HG03139 (cell line): ENCODE data around the gene ZSCAN26.
"Not testable (repeated sequence)": the region's sequence is repeated elsewhere in the genome, so short reads cannot be mapped to it uniquely, and the experiment has no call there.

Experiments used
- ATAC-seq: cut with Tn5 transposase; IDR thresholded peaks from one replicate; pipeline ENCODE4 v1.9.1; 2021; ENCODE audit not compliant: unreplicated experiment

The ZSCAN26 gene

DNA sequence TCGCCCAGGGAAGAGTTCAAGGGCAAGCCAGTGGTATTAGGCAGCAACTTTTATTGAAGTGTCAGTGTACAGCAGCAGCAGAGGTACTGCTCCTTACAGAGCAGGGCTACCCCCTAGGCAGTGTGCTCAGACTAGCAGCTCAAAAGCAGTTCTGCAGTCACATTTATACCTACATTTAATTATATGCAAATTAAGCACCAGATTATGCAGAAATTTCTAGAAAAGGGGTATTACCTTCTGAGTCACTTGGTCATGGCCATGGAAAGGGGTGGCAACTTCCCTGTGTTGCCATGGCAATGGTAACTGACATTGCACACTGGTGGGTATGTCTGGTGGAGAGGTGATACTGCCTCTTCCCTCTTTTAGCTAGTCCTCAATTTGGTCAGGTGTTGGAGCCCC is 12.8 kb upstream of the ZSCAN26 start:
- no peak for ATAC-seq

DNA sequence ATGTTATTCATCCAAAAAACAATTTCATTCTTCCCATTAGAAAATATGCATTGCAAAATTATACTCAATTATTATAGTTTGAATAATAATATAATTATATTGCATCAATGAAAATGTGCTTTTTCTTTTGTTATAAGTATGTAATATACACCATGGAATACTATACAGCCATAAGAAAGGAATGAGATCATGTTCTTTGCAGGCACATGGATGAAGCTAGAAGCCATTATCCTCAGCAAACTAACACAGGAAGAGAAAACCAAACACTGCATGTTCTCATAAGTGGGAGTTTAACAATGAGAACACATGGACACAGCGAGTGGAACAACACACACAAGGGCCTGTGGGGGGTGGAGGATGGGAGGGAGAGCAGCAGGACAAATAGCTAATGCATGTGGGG is 9.9 kb upstream of the ZSCAN26 start:
- no peak for ATAC-seq

DNA sequence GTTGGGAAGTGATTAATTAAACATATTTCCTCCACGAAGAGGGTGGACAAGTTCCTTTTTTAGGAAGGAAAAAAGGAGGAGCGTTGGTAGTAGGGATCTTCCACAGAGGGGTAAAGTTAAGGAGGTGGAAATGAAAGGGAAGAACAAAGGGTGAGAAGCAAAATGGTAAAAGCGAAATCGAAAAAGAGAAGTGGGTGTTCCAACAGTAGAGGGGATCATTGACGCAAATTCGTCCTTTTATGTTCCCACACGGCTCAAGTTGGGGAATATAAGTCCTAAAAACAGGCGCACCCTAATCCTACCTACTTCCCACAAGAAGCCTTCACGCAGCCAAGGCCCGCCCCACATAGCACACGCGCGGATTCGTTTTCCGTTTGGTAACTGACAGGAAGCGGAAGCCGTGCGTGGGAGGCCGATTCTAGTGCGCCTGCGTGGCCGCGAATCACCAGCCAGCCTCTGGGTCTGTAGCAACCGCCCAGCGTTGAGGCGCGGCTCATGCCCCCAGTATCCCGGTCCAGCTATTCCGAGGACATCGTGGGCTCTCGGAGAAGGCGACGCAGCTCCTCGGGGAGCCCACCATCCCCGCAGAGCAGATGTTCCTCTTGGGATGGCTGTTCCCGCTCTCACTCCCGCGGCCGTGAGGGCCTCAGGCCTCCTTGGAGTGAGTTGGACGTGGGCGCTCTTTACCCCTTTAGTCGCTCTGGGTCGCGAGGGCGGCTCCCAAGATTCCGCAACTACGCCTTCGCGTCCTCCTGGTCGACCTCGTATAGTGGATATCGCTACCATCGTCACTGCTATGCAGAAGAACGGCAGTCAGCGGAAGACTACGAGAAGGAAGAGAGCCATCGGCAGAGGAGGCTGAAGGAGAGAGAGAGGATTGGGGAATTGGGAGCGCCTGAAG is 7.8 kb upstream of the ZSCAN26 start, which contains the start of gene NKAPL:
Gene NKAPL, plus strand, starts transcription at position 421 of the 901 bp plus-strand sequence. Its CDS starts 75 bp downstream, at position 496.
- no peak for ATAC-seq

DNA sequence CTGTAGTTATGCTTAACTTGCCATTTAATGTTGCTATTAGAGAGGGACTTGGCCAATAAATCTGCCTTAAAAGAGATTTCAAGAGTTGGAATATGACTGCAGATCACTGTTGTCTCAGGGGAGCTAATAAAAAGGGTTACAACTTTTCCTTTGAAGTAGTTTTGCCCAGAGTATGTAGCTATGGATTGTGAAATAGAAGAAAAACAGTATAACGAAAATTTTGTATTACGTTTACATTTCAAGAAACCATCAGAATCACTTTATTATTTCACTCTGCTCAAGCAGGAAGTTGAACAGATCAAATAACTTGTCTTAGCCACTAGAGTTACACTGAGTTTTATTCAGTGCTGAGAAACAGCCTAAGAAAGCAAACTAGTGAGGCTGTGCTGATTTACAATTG is 3.0 kb upstream of the ZSCAN26 start:
- no peak for ATAC-seq

DNA sequence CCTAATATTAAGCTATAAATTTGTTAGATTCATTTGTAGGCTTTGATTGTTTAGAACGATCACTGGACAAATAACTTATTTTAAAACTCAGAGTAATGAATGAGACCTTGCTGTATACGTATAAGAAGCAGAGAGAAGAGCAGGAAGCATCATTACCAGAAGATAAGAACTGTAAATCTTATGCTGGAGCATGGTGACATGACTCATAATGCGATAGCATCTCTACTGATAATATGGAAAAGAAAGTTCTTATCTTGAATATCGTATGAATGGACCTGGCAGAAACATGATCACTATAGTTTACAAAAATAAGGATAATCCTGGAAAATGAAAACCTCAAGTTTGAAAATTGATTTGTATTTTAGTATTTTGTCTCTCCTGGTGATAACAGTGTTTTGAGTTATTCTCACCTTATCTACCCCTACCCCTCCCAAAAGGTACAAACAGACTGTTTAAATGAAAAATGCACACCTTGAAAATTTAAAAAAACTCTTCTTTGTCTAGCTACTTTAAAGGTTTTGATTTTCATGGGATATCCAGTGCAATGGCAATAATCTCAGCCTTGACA is 2.0 kb upstream of the ZSCAN26 start:
- no peak for ATAC-seq

DNA sequence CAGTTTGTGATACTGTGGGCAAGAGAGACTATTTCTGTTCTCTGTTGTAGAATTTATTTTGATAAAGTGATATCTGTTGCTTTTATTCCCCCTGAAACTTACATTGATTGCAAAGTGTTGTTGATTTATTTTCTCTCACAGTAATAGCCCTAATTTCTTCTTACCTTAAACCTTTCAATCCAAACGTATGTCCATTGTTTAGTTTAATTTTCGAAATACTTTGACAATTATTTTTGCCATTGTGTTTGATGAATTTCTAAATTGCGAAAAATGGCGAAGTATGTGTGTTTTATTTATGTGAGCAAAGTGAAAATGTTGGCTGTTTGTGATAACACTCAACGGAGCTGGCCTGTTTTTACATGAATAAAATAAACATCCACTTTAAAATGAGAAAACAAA is 381 bp upstream of the ZSCAN26 start:
- ATAC-seq: no peak

DNA sequence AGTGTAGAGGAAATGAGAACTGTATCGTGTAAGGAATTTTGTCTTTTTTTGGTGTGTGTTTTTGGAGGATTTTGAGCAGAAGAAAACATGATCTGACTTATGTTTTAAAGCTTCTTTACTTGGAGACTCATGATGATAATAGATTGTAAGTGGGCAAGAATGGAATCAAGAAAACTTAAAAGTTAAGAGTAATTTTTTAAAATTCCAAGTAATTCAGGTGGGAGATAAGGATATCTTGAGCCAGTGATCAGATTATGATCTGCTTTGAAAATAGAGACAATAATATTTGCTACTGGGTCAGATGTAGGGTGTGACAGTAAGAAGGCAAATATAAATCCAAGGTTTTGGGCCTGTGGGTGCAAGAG is 734 bp downstream of the ZSCAN26 start:
- no peak for ATAC-seq

DNA sequence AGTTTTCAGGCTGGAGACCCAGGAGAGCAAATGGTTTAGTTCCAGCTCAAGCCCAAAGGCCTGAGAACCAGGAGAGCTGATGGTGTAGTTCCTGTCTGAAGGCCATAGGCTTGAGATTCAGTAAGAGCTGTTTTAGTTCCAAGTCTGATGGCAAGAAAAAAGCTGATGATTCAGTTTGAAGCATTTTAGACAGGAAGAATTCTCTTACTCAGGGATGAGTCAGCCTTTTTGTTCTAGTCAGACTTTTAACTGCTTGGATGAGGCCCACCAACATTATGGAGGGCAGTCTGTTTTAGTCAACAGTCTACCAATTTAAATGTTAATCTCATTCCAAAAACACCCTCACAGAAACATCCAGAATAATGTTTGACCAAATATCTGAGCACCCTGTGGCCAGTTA is 2.5 kb downstream of the ZSCAN26 start:
- ATAC-seq: no peak

DNA sequence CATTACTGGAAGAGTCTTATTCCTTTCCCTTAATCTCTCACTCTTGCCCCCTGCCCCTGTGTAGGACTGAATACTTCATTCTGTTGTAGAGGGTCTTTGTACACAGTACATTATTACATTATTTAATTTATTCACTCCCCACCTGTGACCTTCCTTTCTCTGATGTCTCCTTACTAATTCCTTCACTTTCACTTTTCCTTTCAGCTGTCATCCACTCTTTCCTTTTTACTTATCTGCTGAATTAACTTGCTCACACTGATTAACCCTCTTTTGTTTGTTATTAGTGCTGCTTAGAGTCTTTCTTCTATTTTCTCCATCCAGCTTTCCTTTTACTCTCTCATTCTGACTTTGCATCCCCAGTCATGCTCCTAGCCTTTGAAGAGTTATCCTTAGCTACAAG is 7.9 kb downstream of the ZSCAN26 start:
- no peak for ATAC-seq

DNA sequence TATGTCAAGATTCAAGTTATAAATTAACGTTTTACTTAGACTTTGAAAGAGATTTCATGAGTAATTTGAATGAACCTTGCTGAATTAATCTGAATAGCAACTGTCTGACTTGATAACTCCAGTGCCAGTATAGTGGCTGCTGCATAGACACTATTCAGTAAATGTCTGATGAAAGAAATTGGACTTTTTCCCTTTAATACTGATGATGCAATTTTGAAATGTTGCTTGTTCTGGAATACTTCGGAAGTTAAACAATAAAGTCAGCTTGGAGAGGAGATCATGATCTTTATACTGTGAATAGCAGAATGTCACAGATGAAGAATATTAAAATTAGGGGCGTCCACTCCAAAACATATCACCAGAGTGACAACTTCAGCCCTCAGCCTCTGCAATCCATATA is 10.8 kb downstream of the ZSCAN26 start:
- no peak for ATAC-seq

DNA sequence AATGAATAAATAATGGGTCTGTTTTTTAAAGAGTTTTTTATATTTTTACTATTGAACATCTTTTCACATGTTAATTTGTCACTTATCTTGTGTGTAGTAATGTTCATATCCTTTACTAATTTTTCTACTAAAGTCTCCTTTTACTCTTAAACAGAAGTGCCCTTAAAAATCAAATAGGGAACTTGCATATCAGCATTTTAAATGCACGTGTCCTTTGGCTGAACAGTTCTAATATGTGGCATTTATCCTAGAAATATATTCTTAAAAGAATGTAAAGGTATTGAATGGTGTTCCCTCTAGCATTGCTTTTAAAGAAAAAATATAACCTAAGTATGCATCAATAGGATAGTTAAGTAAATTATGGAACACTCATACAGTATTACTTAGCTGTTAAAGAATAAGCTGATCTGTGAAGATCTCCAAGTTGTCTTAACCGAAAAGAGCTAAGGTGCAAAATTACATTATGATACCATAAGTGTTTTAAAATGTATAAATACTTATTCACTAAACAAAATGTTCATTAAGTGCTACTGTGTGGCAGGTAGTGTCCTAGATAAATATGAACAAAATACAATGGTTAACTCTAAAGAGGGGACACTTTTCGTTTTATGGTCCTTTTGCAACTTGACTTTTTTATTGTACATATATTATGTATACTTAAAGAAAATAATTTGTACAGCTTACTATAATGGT is 13.8 kb downstream of the ZSCAN26 start:
- no peak for ATAC-seq

DNA sequence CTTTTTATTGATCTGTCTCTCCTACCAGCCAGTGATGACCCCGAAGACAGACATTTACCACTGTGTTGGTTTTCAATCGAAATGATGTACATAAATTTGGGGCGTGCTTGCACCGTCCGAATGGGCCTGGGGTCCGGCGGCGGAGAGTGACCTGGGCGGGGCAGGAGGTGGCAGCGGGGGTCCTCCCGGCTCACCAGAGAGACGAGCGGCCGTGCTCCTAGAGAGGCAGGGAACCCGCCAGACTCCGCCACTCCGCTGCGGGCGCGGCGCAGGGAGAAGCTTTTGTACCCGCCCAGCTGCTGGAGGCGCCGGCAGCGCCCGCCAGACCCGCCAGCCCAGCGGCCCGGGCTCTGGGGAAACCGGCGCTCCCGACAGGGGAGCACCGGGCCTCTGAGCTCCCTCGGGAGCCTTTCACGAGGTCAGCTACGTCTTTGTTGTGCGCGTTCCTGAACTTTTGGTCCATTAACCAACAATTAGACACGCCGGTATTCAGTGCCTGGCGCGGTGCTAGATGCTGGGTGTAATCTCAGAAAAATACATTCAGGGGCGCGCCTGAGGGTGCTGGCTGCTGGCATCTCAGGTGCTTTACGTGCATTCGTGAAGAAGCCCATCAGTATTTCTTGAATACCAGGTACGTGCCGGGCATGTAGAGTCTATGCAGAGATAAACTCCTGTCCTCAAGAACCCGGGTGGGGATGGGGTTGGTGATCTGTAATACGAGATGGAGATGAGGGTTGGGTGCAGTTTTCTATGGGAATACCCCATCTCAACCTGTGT is 14.5 kb downstream of the ZSCAN26 start, which contains the start of gene PGBD1:
Gene PGBD1, plus strand, starts transcription at position 285 of the 777 bp plus-strand sequence. CDS start 2,242 bp downstream, outside the sequence.
- ATAC-seq: peak; percentile 63

DNA sequence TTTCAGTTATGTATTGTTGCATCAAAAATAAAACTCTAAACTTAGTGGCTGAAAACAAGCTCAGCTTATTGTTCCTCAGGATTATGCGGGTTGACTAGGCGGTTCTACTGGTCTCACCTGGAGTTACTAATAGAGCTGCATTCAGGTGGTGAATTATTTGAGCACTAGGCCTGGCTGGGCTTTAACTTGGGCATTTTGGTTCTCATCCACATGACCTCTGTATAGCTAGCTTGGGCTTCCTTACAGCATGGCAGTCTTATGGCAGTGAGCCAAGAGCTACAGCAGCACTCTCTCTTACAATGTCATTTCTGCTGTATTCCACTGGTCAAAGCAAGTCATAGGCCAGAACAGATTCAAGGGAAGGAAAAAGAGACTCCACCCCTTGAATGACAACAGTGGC is 16.0 kb downstream of the ZSCAN26 start:
- ATAC-seq: no peak

DNA sequence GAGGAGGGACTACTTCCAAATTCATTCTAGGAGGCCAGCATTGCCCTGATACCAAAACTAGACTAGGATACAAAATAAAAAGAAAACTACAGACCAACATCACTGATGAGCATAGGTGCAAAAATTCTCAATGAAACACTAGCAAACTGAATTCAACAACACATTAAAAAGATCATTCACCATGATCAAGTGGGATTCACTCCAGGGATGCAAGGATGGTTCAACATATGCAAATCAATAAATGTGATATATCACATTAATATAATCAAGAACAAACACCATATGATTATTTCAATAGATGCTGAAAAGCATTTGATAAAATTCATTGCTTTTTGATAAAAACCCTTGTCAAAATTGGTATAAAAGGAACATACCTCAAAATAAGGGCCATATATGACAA is 24.6 kb downstream of the ZSCAN26 start:
- no peak for ATAC-seq

DNA sequence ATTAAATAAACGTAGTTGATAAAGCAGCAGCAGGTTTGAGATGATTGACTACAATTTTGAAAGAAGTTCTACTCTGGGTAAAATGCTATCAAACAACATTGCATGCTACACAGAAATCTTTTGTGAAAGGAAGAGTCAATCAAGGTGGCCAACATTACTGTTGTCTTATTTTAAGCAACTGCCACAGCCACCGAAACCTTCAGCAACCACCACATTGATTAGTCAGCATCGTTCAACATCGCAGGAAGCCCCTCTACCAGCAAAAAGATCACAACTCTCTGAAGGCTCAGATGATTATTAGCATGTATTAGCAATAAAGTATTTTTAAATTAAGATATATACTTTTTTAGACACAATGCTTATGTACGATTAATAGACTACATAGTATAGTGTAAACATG is 28.4 kb downstream of the ZSCAN26 start:
- no peak for ATAC-seq

DNA sequence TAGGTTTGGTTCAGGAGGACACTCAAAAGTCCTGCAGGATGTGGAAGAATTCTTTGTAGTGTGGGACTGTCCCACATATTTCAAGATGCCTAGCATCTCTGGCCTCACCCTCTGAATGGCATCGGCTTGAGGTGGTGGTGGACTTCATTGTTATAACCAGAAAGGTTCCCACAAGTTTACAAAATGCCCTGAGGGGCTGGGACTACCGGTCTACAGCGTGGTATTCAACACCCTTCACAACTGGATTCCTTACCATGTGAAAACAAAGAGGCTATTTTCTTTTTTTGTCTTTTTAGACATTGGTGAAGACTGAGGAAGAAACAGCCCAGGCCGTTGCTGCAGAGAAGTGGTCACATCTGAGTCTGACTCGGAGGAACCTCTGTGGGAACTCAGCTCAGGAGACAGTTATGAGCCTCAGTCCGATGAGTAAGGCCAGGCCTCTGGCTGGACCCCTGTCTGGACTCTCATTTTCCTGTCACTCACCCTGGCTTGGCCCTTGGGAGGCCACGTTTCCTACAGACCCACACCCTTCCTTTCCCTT is 29.6 kb downstream of the ZSCAN26 start:
- ATAC-seq: no peak

DNA sequence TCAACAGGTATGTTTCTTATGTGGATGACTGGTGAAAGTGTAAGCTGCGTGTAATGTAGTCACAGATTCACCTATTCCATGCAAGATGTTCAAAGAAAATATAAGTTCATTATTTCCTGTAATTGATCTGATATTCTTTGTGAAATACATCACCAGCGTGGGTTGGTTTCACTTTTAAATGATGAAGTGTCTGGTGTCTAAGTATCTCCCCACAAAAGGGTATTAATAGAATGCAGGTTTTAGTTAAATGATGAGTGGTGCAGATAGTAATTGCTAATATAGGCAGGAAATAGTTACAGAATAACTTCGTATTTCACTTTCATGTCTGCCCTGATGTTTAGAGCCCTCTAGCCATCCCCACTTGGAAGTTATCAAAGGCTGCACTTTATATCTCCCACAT is 36.6 kb downstream of the ZSCAN26 start:
- peak; percentile 80 for ATAC-seq

DNA sequence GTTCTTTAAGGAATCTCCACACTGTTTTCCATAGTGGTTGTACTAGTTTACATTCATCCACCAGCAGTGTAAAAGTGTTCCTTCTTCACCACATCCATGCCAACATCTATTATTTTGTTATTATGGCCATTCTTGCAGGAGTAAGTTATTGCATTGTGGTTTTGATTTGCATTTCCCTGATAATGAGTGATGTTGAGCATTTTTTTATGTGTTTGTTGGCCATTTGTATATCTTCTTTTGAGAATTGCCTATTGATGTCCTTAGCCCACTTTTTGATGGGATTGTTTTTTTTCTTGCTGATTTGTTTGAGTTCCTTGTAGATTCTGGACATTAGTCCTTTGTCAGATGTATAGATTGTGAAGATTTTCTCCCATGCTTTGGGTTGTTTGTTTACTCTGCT is 39.4 kb downstream of the ZSCAN26 start:
- not testable (repeated sequence) for ATAC-seq

DNA sequence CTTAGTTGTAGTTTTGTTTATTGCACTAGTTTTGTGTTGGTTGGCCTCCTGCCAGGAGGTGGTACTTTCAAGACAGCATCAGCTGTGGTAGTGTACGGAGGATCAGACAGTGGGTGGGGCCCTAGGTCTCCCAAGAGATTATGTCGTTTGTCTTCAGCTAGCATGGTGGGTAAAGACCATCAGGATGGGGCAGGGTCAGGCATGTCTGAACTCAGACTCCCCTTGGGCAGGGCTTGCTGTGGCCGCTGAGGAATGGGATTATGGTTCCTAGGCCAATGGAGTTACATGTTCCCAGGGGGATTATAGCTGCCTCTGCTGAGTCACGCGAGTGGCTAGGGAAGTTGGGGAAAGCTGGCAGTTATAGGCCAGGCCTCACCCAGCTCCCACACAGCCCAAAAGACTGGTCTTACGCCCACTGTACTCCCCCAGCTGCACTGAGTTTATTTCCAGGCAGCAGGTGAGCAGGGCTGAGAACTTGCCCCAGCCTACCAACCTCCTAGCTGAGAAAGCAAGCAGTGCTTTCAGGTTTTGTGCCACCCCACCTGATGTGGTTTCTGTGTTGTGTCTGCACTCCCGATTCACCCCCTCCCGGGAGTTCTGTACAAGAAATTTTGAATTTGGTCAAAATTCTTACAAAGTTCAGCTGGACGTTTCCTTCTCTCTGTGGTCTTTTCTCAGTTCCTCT is 44.3 kb downstream of the ZSCAN26 start:
- ATAC-seq: no peak

DNA sequence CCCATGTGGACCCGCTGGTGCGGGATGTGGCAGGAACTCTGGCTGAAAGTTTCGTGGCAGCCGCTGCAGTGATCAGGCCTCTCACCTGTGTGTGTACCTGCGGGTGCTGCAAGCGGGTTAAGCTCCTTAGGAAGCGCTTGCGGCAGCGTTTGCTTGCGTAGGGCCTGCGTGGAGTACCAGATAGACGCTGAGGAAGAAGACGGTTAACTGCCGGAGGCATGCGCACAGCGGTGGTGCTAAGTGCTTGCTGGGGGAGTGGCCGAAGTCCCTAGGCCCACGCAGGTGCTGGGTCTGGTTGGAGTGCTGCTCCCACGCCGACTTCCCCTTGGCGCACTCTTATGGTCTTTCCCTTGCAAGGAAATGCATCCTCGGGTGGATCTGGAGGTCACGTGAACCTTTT is 46.0 kb downstream of the ZSCAN26 start:
- ATAC-seq: no peak
